ENCODE measurements around the gene FAHD2A.
"Not testable (repeated sequence)": the region's sequence is repeated elsewhere in the genome, so short reads cannot be mapped to it uniquely, and the experiment has no call there.

The FAHD2A gene

GRCh38 chr2:95376311-95377215, 25.9 kb upstream of the FAHD2A start:
- no peak for DNase-seq (ENCODE audit: low spot score)

- DNase-seq (ENCODE audit: low spot score): no peak
Measured at GRCh38 chr2:95377216-95378123, 25.0 kb upstream of the FAHD2A start.

DNA sequence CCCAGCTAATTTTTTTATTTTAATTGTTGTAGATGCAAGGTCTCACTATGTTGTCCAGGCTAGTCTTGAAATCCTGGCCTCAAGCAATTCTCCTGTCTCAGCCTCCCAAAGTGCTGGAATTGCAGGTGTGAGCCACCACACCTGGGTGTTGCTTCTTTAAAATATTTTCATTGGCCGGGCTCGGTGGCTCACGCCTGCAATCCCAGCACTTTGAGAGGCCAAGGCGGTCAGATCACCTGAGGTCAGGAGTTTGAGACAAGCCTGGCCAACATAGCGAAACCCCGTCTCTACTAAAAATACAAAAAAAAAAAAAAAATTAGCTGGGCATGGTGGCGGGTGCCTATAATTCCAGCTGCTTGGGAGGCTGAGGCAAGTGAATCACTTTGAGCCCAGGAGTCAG, 24.2 kb upstream of the FAHD2A start:
- not testable (repeated sequence) for DNase-seq (ENCODE audit: low spot score)

DNA sequence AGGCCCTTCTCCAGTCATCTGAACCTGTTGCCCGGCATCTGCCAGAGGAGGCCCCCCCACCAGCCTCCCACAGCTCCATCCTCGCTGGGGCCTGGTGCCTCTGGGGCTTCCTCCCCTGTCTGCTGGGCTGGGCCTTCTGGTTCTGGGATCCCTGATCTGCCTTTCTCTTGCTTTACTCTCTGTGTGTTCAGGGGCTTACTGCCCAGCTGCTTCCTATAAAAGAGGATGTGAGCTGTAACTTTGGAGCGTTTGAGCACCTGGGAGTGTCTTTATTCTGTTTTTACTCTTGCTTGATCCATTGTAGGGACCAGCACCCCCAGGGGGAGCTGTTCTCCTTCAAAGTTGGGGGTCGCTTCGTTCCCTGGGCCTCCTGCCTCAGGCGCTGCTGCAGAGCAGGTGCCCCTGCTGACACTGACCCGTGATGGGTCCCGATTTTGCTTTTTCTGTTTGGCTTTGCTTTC, 23.1 kb upstream of the FAHD2A start:
- DNase-seq (ENCODE audit: low spot score): no peak

DNA sequence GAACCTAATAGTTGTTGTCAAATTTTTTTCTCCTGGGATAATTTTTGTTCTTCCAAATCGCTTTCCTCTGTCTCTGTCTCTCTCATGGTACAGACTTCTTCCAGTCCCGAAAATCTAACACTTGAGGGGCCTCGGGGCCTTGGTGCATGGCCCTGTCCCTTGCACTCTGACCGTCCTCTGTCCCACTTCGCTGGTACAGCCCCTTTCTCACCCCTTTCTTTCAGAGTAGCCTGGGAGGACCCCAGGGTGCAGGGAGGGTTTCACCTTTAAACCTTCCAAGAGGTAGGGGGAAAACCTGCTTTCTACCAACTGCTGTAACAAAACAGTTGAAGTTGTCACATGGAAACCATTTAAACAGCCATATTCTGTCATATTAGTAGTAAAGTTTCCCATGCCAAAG, 22.2 kb upstream of the FAHD2A start:
- no peak for DNase-seq (ENCODE audit: low spot score)

- DNase-seq (ENCODE audit: low spot score): no peak
Measured at GRCh38 chr2:95380731-95381130, 21.8 kb upstream of the FAHD2A start.

- DNase-seq (ENCODE audit: low spot score): no peak
Measured at GRCh38 chr2:95381212-95382191, 21.0 kb upstream of the FAHD2A start.

DNA sequence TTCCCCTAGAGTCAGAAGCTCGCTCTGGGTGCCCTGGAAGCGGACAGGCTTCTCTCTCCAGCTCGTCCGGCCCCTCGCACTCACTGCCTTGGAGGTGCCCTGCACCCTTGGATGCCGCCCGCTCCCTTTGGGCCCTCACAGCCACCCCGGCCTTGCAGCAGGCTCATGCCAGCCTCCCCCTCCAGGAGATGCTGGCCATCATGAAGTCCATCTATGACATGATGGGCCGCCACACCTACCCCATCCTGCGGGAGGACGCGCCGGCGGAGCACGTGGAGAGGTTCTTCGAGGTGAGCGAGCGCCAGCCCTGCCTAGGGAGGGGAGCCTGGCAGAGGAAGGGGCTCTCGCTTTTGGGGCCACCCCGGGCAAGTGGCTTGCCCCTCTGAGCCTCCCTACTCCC, 20.3 kb upstream of the FAHD2A start:
- no peak for DNase-seq (ENCODE audit: low spot score)

- no peak for DNase-seq (ENCODE audit: low spot score)
Measured at GRCh38 chr2:95382686-95383634, 19.5 kb upstream of the FAHD2A start.

- DNase-seq (ENCODE audit: low spot score): no peak
Measured at GRCh38 chr2:95383635-95384027, 18.9 kb upstream of the FAHD2A start.

DNA sequence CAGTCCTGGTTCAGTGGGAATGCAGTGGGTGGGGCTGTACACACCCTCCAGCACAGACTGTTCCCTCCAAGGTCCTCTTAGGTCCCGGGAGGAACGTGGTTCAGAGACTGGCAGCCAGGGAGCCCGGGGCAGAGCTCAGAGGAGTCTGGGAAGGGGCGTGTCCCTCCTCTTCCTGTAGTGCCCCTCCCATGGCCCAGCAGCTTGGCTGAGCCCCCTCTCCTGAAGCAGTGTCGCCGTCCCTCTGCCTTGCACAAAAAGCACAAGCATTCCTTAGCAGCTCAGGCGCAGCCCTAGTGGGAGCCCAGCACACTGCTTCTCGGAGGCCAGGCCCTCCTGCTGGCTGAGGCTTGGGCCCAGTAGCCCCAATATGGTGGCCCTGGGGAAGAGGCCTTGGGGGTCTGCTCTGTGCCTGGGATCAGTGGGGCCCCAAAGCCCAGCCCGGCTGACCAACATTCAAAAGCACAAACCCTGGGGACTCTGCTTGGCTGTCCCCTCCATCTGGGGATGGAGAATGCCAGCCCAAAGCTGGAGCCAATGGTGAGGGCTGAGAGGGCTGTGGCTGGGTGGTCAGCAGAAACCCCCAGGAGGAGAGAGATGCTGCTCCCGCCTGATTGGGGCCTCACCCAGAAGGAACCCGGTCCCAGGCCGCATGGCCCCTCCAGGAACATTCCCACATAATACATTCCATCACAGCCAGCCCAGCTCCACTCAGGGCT, 17.5 kb upstream of the FAHD2A start:
- no peak for DNase-seq (ENCODE audit: low spot score)

GRCh38 chr2:95385570-95385984, 16.9 kb upstream of the FAHD2A start:
- DNase-seq (ENCODE audit: low spot score): no peak

DNA sequence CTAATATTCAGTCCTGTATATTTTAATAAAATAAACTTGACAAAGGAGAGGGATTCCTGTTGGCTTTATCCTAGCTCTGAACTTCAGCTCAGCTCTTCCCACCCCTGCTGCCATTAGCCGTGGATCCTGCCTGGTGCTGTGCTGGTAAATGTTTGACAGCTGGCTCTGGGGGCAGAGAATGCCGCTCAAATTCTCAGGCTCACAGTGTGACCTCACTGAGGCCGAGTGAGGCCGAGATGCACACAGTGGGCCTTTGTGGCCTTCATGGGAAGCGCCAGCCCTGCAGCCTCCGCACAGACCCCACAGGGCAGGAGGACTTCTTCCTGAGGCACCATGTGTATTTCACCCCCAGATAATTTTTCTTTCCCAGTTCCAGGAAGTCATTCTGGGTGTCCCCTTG, 16.5 kb upstream of the FAHD2A start:
- DNase-seq (ENCODE audit: low spot score): no peak

GRCh38 chr2:95387358-95387757, 15.2 kb upstream of the FAHD2A start:
- no peak for DNase-seq (ENCODE audit: low spot score)

DNA sequence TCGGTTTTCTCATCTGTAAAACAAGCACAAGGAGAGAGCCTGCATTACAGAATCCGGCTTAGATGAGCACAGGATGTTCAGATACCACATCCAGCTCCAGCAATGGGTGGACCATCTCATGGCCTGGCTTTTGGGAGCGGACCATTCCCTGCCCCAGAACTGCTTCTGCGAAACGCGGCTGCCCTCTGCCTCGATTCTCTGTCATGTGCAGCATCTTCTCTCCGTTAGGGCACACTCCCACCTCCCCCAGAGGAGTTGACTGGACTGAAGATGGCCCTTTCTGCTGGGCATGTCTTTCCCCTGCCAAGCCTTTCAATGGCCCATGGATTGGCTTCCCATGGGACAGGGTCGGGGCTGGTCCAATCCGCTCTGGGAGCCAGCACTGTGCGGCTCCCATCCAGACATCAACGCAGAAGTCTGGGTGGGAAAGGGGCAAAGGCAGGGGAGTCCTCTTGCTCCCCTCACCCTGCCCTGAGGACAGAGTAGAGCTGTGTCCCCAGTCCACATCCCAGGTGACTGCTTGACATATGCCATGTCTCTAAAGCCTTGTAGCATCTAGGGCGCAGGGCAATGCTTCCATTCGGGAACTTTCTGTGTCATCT, 14.3 kb upstream of the FAHD2A start:
- DNase-seq (ENCODE audit: low spot score): no peak

DNA sequence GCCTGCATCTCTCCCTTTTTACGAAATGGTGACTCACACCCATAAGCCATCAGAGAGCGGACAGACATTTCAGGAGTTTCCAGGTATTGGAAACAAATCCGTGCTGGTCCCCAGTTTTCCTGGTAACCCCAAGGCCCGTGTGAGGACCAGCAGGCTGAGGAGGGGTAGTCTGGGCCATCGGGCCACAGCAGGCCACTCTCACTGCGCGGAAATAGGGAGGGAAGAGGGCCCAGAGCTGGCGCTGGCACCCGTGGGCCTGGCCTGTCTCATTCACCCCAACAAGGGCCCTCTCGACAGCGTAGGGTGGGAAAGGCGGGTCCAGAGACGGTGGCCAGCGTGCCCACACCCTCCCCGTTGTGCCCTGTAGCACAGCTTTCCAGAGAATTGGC, 13.7 kb upstream of the FAHD2A start:
- DNase-seq (ENCODE audit: low spot score): no peak

DNA sequence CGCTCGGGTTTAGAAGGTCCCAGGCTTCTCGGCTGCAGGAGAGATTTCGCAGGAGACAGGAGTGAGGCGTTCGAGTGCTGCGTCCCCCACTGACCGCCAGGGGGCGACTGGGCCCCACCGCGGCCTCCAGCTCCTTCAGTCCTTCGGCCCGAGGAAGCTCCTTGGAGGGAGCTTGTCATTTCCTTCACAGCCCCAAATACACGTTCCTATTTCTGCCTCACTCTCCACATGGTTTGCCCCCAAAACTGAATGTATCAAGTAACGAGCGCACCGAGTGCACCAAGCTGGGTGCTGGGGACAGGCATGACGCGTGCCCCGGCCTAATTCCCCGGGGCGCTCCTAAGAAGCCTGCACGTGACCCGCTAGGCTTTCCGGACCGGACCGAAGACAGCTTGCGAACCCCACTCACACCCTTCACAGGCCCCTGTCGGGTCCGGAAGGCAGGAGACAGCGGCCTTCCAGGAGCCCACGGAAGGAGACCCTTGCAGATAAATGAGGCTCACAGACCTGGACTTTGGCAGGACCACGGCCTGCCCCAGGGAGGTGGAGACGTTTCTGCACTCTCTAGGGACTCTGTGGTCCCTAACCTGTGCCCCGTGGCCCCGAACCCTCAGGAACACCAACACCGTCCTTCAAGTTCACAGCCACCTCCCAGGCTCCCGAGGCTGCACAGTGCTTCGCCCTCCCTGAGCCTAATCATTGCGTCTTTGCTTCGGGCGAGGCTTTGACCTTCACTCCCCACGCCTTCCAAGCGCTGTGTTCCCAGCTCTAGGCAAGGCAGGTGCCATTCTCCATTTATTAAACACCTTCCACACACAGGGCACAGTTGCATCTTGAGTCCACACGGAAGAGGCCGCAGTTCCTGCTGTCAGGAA, 13.0 kb upstream of the FAHD2A start:
- DNase-seq (ENCODE audit: low spot score): peak; percentile 83

DNA sequence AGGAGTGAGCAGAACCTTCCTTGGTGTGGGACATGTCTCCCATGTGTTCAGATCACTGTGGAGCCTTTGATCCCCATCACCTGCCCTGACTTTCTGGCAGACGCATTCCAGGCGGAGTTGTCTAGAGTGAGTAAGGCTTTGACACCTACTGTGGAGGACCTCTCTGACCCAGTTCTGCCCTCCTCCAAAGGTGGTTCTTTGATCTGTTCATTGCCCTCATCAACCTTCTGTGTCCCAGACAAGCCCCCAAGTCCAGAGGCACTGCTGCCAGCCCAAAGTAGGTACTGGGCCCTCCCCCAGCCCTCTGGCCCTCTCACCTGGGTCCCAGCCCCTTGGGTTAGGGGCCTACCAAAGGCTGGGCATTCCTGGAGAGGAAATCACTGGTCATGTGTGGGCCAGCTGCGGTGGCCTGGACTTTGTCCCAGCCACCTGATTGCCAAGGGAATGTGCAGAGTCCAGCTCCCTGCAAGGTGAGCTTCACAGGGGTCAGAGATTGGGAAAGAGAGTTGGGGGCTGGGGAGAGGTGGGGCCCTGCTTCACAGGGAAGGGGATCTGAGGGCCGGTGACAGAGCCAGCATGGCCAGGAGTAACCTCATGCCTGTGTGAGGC, 12.1 kb upstream of the FAHD2A start:
- no peak for DNase-seq (ENCODE audit: low spot score)

Data from HuH-7 (cell line).